Suprapubic skin (tissue), 4 donors: ENCODE results near the gene HPSE2. TPM values are rescaled to one million over a fixed set of nuclear protein-coding genes. Genes with fewer than 3 reads are reported as not detected.

ENCODE experiments used
- DNase-seq, 2 donors: peaks; one replicate each; pipeline ENCODE4 v3.0.0-alpha.2; 2019; ENCODE audit warnings: low spot score in 2 of 2
- H3K27ac ChIP-seq: fragments of 200-600 bp; sonication (generic); one replicate; pipeline ENCODE4 v1.5.1; 2019
- H3K27me3 ChIP-seq: fragments of 200-600 bp; sonication (generic); one replicate; pipeline ENCODE4 v1.5.1; 2019
- H3K36me3 ChIP-seq: fragments of 200-600 bp; sonication (generic); one replicate; pipeline ENCODE4 v1.5.1; 2019
- H3K4me1 ChIP-seq: fragments of 200-600 bp; sonication (generic); one replicate; pipeline ENCODE4 v1.5.1; 2019
- H3K4me3 ChIP-seq: fragments of 200-600 bp; sonication (generic); one replicate; pipeline ENCODE4 v1.5.1; 2019; ENCODE audit warnings: mild to moderate bottlenecking
- H3K9me3 ChIP-seq: fragments of 200-600 bp; sonication (generic); one replicate; pipeline ENCODE4 v1.5.1; 2019
- CTCF ChIP-seq, 2 donors: fragments of 200-600 bp in 1 of 2; fragments of 450-650 bp in 1 of 2; sonication (generic) in 1 of 2; IDR thresholded peaks; one replicate each; pipeline ENCODE4 v1.5.1; 2016 to 2019; ENCODE audit warnings: antibody characterized with exemption in 2 of 2, mild to moderate bottlenecking in 1 of 2, moderate library complexity in 1 of 2
- EP300 ChIP-seq: sonication (generic); formaldehyde crosslinking; IDR thresholded peaks from one replicate; pipeline ENCODE4 v1.6.1; 2017; ENCODE audit warnings: antibody characterized with exemption
- POLR2A ChIP-seq, 2 donors: fragments of 450-650 bp; IDR thresholded peaks; one replicate each; pipeline ENCODE4 v1.6.1; 2017; ENCODE audit warnings: antibody characterized with exemption in 2 of 2, mild to moderate bottlenecking in 2 of 2, moderate library complexity in 2 of 2
- POLR2AphosphoS5 ChIP-seq, 3 donors: sonication (generic); formaldehyde crosslinking; IDR thresholded peaks; one replicate each; pipeline ENCODE4 v1.6.1; 2017; ENCODE audit warnings: antibody characterized with exemption in 3 of 3
- WGBS: methylation state at CpG from one replicate; pipeline ENCODE4 v1.1.5; 2018; 5-methylcytosine and 5-hydroxymethylcytosine counted together
- total RNA-seq, 4 donors: library from RNA; depleted of rRNA; stranded (reverse); fragments of >200 nt; gene quantifications; one replicate each; pipeline ENCODE4 v1.1.0, GENCODE V29; 2016

HPSE2 gene
- total RNA-seq, 4 donors from 2014 or later, result 0.95 to 1.3 (median 0.99) TPM

GRCh38 chr10:98956576-98957260 is 278.9 kb downstream of the HPSE2 start:
- Histone ChIP-seq H3K9me3 (no peaks in the 10 kb centered on the region), H3K4me1 (no peaks in the 10 kb centered on the region), H3K27ac (no peak overlapping the region), H3K36me3 (no peaks in the 10 kb centered on the region), H3K4me3 (no peak overlapping the region), H3K27me3 (no peaks in the 10 kb centered on the region)
- WGBS, result 71% methylated on average over 4 of the region's 4 CpGs
- TF ChIP-seq EP300 (no peak), CTCF (IDR thresholded peaks at IDR 0.05) (no peak), POLR2AphosphoS5 (IDR thresholded peaks at IDR 0.05) (no peak), POLR2A (IDR thresholded peaks at IDR 0.05) (no peak)
- DNase-seq, result no peak

GRCh38 chr10:98953251-98953650 is 282.4 kb downstream of the HPSE2 start:
- H3K27me3 ChIP-seq, result no peaks in the 10 kb centered on the region
- H3K36me3 ChIP-seq, result no peaks in the 10 kb centered on the region
- no peaks in the 10 kb centered on the region for H3K4me1 ChIP-seq
- H3K27ac ChIP-seq, result no peak overlapping the region
- DNase-seq, result no peak
- TF ChIP-seq POLR2A (IDR thresholded peaks at IDR 0.05) (no peak), CTCF (IDR thresholded peaks at IDR 0.05) (no peak), EP300 (no peak), POLR2AphosphoS5 (IDR thresholded peaks at IDR 0.05) (no peak)
- no peaks in the 10 kb centered on the region for H3K9me3 ChIP-seq
- 92% methylated on average over 6 of the region's 6 CpGs for WGBS
- H3K4me3 ChIP-seq, result no peak overlapping the region

DNA sequence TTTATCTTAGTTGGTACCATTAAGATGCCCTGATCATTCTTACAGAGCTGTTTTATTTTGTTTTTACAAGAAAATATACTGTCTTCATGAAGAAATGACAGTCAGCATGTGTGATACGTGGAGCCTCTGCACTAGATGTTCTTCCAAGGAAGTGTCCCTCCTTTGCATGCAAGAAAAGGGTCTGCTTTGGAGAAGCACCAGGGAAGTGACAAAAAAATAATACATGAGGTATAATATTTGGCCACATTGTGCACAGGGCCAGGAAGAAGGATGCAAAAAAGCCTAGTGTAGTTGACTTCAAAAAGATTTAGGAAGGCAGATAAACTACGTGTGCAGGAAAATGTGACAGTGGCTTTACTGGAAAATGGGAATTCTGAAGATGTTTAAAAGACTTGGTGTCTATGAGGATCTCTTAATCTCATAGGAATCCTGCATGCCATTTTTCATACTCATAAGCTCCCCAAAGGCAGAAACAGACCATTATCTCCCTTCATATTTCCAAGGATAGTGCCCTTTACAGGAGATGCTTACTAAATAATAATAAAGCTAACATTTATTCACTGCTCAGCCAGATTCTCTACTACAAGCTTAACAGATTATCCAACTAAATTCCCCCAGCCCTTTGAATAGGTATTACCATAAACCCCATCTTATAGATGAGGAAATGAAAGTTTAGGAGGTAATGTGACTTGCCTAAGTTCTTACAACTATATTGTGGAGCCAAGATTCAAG is 284.2 kb downstream of the HPSE2 start:
- no peaks in the 10 kb centered on the region for H3K27me3 ChIP-seq
- 65% methylated on average over 2 of the region's 2 CpGs for WGBS
- H3K36me3 ChIP-seq, result no peaks in the 10 kb centered on the region
- H3K9me3 ChIP-seq, result no peaks in the 10 kb centered on the region
- no peaks in the 10 kb centered on the region for H3K4me1 ChIP-seq
- no peak overlapping the region for H3K27ac ChIP-seq
- DNase-seq, result no peak
- no peak overlapping the region for H3K4me3 ChIP-seq
- TF ChIP-seq POLR2AphosphoS5 (IDR thresholded peaks at IDR 0.05) (no peak), EP300 (no peak), CTCF (IDR thresholded peaks at IDR 0.05) (no peak), POLR2A (IDR thresholded peaks at IDR 0.05) (no peak)

DNA sequence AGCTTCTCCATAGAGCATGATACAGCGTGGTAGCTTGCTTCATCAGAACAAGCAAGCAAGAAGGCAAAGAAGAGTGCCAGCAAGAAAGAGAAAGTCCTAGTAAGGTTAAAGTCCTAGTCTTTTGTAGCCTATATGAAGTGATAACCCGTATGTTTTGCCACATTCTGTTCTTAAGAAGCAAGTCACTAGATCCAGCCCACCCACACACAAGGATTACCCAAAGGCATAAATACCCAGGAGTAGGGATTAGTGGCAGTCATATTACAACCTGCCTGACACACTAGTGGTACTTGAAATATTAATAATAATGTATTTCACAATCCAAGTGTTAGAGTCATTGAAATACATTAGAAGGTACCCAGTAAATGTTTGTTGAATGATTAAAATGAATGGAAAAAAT is 285.5 kb downstream of the HPSE2 start:
- 48% methylated on average over 2 of the region's 2 CpGs for WGBS
- Histone ChIP-seq H3K9me3 (no peaks in the 10 kb centered on the region), H3K4me1 (no peaks in the 10 kb centered on the region), H3K4me3 (no peak overlapping the region), H3K36me3 (no peaks in the 10 kb centered on the region), H3K27me3 (no peaks in the 10 kb centered on the region), H3K27ac (no peak overlapping the region)
- TF ChIP-seq EP300 (no peak), POLR2AphosphoS5 (IDR thresholded peaks at IDR 0.05) (no peak), CTCF (IDR thresholded peaks at IDR 0.05) (no peak), POLR2A (IDR thresholded peaks at IDR 0.05) (no peak)
- DNase-seq, result no peak

GRCh38 chr10:98949306-98949705 is 286.3 kb downstream of the HPSE2 start:
- no peaks in the 10 kb centered on the region for H3K27me3 ChIP-seq
- H3K4me3 ChIP-seq, result no peak overlapping the region
- TF ChIP-seq CTCF (IDR thresholded peaks at IDR 0.05) (no peak), EP300 (no peak), POLR2A (IDR thresholded peaks at IDR 0.05) (no peak), POLR2AphosphoS5 (IDR thresholded peaks at IDR 0.05) (no peak)
- H3K27ac ChIP-seq, result no peak overlapping the region
- no peaks in the 10 kb centered on the region for H3K36me3 ChIP-seq
- no peak for DNase-seq
- H3K9me3 ChIP-seq, result no peaks in the 10 kb centered on the region
- no peaks in the 10 kb centered on the region for H3K4me1 ChIP-seq
